ENCODE measurements around the gene ARFIP1. TPM values are rescaled to one million over a fixed set of nuclear protein-coding genes. Genes with fewer than 3 reads are reported as not detected.

ARFIP1 gene
- total and polyA plus RNA-seq, 9 of the 15 experiments (the other 6 are each of a cell fraction or from before 2014, with no cell fraction given): 14.1 to 25.1 (median 20.9) TPM

DNA sequence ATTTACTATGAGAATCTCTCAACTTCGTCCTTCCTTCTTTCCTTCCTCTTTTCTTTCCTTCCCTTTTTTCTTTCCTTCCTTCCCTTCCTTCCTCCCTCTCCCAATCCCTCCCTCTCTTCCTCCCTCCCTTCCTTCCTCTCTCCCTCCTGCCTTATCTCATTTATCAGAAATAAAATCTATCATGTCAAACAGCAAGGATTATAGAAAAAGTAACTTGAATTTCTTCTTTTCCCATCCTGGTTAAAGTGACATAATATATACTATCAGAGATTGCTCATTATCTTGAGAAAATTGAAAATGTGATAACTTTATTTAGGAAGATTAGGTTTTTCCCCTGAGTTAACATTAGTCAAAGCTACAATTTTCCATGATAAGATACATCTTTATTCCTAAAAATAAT lies 5.8 kb upstream of the ARFIP1 start (continued):
- TF ChIP-seq, protein P1, sequence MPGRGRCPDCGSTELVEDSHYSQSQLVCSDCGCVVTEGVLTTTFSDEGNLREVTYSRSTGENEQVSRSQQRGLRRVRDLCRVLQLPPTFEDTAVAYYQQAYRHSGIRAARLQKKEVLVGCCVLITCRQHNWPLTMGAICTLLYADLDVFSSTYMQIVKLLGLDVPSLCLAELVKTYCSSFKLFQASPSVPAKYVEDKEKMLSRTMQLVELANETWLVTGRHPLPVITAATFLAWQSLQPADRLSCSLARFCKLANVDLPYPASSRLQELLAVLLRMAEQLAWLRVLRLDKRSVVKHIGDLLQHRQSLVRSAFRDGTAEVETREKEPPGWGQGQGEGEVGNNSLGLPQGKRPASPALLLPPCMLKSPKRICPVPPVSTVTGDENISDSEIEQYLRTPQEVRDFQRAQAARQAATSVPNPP (IDR thresholded peaks at IDR 0.05; ENCODE audit: borderline replicate concordance, insufficient read depth, insufficient read length): no peak
- TF ChIP-seq EP400 (IDR thresholded peaks at IDR 0.05): no peak

DNA sequence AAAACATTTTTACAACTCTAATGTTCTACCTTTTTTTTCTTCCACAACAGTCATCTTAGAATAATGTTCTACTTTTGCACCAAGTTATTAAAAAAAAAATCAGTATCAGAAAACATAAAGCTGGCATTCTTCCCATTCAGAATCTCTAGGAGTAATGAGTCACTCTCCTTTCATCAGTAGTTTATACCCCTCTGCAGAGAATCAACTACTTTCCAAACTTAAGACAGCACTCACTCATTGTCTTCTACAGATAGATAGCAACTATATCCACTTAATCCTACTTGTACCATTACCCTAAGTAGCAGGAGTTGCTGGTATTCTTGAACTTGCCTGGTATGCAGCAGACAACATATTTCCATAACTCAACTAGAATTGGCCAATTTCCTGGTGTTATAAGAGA lies 3.4 kb upstream of the ARFIP1 start:
- H4K20me1 ChIP-seq (replicated peaks; ENCODE audit: control insufficient read depth, insufficient read depth, low read length): no peaks in the 10 kb centered on the region; the same call in 1 of the 2 replicates
- BruUV-seq (replicated peaks): no TSS peak
- POLR2A ChIA-PET: no interaction called here
- no peak overlapping the region for H3K4me2 ChIP-seq (ENCODE audit: insufficient read depth, low read length)
- TF ChIP-seq NR2C2 (CRISPR knock-in tag; IDR thresholded peaks at IDR 0.05): no peak
- no peak for TF ChIP-seq NR2C2 (tag; IDR thresholded peaks at IDR 0.05)
- TF ChIP-seq ZNF165 (CRISPR knock-in tag; IDR thresholded peaks at IDR 0.05; ENCODE audit: borderline replicate concordance): no peak
- TF ChIP-seq GATAD2B (IDR thresholded peaks at IDR 0.05; ENCODE audit: borderline replicate concordance): no peak
- TF ChIP-seq SUPT5H (IDR thresholded peaks at IDR 0.05): no peak
- TF ChIP-seq MAFK (IDR thresholded peaks at IDR 0.05; ENCODE audit: low read length): no peak
- TF ChIP-seq ZC3H4 (CRISPR knock-in tag; IDR thresholded peaks at IDR 0.05; ENCODE audit: borderline replicate concordance): no peak
- TF ChIP-seq, protein P2, sequence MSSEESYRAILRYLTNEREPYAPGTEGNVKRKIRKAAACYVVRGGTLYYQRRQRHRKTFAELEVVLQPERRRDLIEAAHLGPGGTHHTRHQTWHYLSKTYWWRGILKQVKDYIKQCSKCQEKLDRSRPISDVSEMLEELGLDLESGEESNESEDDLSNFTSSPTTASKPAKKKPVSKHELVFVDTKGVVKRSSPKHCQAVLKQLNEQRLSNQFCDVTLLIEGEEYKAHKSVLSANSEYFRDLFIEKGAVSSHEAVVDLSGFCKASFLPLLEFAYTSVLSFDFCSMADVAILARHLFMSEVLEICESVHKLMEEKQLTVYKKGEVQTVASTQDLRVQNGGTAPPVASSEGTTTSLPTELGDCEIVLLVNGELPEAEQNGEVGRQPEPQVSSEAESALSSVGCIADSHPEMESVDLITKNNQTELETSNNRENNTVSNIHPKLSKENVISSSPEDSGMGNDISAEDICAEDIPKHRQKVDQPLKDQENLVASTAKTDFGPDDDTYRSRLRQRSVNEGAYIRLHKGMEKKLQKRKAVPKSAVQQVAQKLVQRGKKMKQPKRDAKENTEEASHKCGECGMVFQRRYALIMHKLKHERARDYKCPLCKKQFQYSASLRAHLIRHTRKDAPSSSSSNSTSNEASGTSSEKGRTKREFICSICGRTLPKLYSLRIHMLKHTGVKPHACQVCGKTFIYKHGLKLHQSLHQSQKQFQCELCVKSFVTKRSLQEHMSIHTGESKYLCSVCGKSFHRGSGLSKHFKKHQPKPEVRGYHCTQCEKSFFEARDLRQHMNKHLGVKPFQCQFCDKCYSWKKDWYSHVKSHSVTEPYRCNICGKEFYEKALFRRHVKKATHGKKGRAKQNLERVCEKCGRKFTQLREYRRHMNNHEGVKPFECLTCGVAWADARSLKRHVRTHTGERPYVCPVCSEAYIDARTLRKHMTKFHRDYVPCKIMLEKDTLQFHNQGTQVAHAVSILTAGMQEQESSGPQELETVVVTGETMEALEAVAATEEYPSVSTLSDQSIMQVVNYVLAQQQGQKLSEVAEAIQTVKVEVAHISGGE (CRISPR knock-in tag; IDR thresholded peaks at IDR 0.05): no peak
- no peak for TF ChIP-seq TAF7 (tag; IDR thresholded peaks at IDR 0.05)
- TF ChIP-seq L3MBTL2 (IDR thresholded peaks at IDR 0.05): no peak
- TF ChIP-seq NR3C1 (CRISPR knock-in tag; IDR thresholded peaks at IDR 0.05): no peak
- no peak for TF ChIP-seq MXI1 (IDR thresholded peaks at IDR 0.05; ENCODE audit: low read depth, low read length)
- TF ChIP-seq SAP30 (IDR thresholded peaks at IDR 0.05; ENCODE audit: borderline replicate concordance, insufficient read depth, low read depth, low read length, poor library complexity, severe bottlenecking): no peak
- no peaks in the 10 kb centered on the region for H3K27me3 ChIP-seq (ENCODE audit: control insufficient read depth in 2 of 2, insufficient read depth in 2 of 2, low read length in 2 of 2)
- peaks cover 16% of the 10 kb centered on the region for H3K79me2 ChIP-seq (ENCODE audit: control insufficient read depth, insufficient read depth, low read length)
- intact Hi-C loops (cut with micrococcal nuclease) (no loop called here), in situ Hi-C loops (cut with MboI) (no loop called here)
- H3K9me1 ChIP-seq (ENCODE audit: control insufficient read depth, insufficient read depth, low read length): no peaks in the 10 kb centered on the region
- H3K4me3 ChIP-seq: no peak overlapping the region
- FAIRE-seq: no peak
- no peak overlapping the region for H3K27ac ChIP-seq (ENCODE audit: extremely low read depth, low read depth, low read length)
- H3K4me1 ChIP-seq (replicated peaks in 1 of 2; ENCODE audit: control insufficient read depth in 2 of 2, insufficient read depth in 2 of 2, low read length in 2 of 2): peaks cover 3 to 5% of the 10 kb centered on the region in 2 experiments; a peak in 2 of 5 replicates
- DNase-seq (ENCODE audit: extremely low read depth in 1 of 4, low spot score in 3 of 4): no peak
- H3K36me3 ChIP-seq (ENCODE audit: control insufficient read depth, insufficient read depth, low read length): no peaks in the 10 kb centered on the region
- ATAC-seq: no peak
- CTCF ChIA-PET (ENCODE audit: low intra/inter-chr PET ratio): no interaction called here
- H2AFZ ChIP-seq (ENCODE audit: low read depth, low read length): no peak overlapping the region
- H3K9me3 ChIP-seq (replicated peaks; ENCODE audit: control insufficient read depth, insufficient read depth, low read depth, low read length): no peaks in the 10 kb centered on the region
- no peak overlapping the region for H3K9ac ChIP-seq (ENCODE audit: insufficient read depth in 1 of 2, low read depth in 2 of 2, low read length in 2 of 2)
